ENCODE results near the gene MRPS27.

Gene MRPS27

GRCh38 chr5:72283358-72283757 is 36.7 kb downstream of the MRPS27 start:
- no CpG with 5 or more reads among the region's 2 CpGs for WGBS, 2 donors (ENCODE audit: extremely low coverage in 2 of 2, insufficient read length in 2 of 2, insufficient replicate concordance in 1 of 2)
- Histone ChIP-seq H2AK5ac (ENCODE audit: low read depth, low read length) (no peak overlapping the region), H3K27me3 (ENCODE audit: control insufficient read depth in 3 of 3, insufficient read depth in 3 of 3, low read depth in 1 of 3, low read length in 3 of 3) (no peaks in the 10 kb centered on the region), H2BK12ac (ENCODE audit: low read length) (no peak overlapping the region), H3K14ac (ENCODE audit: low read length) (no peak overlapping the region), H4K8ac (ENCODE audit: low read depth, low read length) (no peak overlapping the region), H3K4me1 (ENCODE audit: control insufficient read depth in 2 of 2, insufficient read depth in 1 of 2, low read depth in 1 of 2, low read length in 2 of 2) (no peaks in the 10 kb centered on the region), H3K18ac (ENCODE audit: low read length) (no peak overlapping the region), H3K9me3 (replicated peaks in 1 of 2; ENCODE audit: control insufficient read depth in 2 of 2, insufficient read depth in 1 of 2, low read depth in 1 of 2, low read length in 2 of 2) (peaks cover 0 to 2% of the 10 kb centered on the region in 2 donors), H3K27ac (replicated peaks; ENCODE audit: low read length) (no peak overlapping the region), H3K36me3 (replicated peaks in 1 of 2; ENCODE audit: control insufficient read depth in 2 of 2, insufficient read depth in 2 of 2, low read length in 2 of 2) (peaks cover 1 to 39% of the 10 kb centered on the region in 2 donors), H2BK120ac (ENCODE audit: low read depth, low read length) (no peak overlapping the region), H3K9ac (ENCODE audit: low read depth, low read length, poor library complexity) (no peak overlapping the region), H3K79me1 (ENCODE audit: low read depth, low read length) (no peaks in the 10 kb centered on the region), H2BK5ac (ENCODE audit: low read length) (no peak overlapping the region), H3K4me3 (ENCODE audit: low read length in 2 of 2) (no peak overlapping the region), H2AFZ (ENCODE audit: low read length) (no peak overlapping the region), H3K23ac (ENCODE audit: low read depth, low read length, poor library complexity) (no peak overlapping the region), H4K91ac (ENCODE audit: low read depth, low read length, poor library complexity) (no peak overlapping the region), H3K4me2 (ENCODE audit: insufficient read depth, low read length, poor library complexity, severe bottlenecking) (no peak overlapping the region), H3K4ac (ENCODE audit: low read length) (no peak overlapping the region), H2BK15ac (ENCODE audit: low read length) (no peak overlapping the region)
- DNase-seq (ENCODE audit: low spot score), result no peak

DNA sequence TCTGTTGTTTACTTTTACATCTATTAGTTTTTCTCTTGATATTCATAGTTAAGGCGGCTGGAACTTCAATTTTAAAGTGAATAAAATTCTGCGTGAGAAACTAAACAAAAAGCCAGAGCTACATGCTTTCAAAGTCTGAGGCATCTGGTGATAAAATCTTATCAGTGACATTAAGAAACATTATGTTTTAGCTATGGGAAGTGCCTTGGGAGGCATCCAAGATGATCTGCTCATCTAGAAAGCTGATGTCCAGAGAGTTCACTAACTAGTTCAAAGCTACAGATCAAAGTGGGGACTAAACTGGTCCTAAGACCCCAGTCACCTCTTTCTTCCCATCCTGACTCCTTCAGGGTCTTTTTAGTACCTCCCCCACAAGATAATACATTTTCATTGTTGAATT is 37.2 kb downstream of the MRPS27 start:
- Histone ChIP-seq H4K8ac (ENCODE audit: low read depth, low read length) (no peak overlapping the region), H3K4ac (ENCODE audit: low read length) (no peak overlapping the region), H3K27ac (replicated peaks; ENCODE audit: low read length) (no peak overlapping the region), H3K9ac (ENCODE audit: low read depth, low read length, poor library complexity) (no peak overlapping the region), H2AFZ (ENCODE audit: low read length) (no peak overlapping the region), H2BK15ac (ENCODE audit: low read length) (no peak overlapping the region), H3K4me1 (ENCODE audit: control insufficient read depth in 2 of 2, insufficient read depth in 1 of 2, low read depth in 1 of 2, low read length in 2 of 2) (no peaks in the 10 kb centered on the region), H3K23ac (ENCODE audit: low read depth, low read length, poor library complexity) (no peak overlapping the region), H3K79me1 (ENCODE audit: low read depth, low read length) (no peaks in the 10 kb centered on the region), H3K14ac (ENCODE audit: low read length) (no peak overlapping the region), H3K9me3 (replicated peaks in 1 of 2; ENCODE audit: control insufficient read depth in 2 of 2, insufficient read depth in 1 of 2, low read depth in 1 of 2, low read length in 2 of 2) (peaks cover 0 to 3% of the 10 kb centered on the region in 2 donors), H3K27me3 (ENCODE audit: control insufficient read depth in 3 of 3, insufficient read depth in 3 of 3, low read depth in 1 of 3, low read length in 3 of 3) (no peaks in the 10 kb centered on the region), H2BK5ac (ENCODE audit: low read length) (no peak overlapping the region), H4K91ac (ENCODE audit: low read depth, low read length, poor library complexity) (no peak overlapping the region), H3K18ac (ENCODE audit: low read length) (no peak overlapping the region), H2BK12ac (ENCODE audit: low read length) (no peak overlapping the region), H3K36me3 (replicated peaks in 1 of 2; ENCODE audit: control insufficient read depth in 2 of 2, insufficient read depth in 2 of 2, low read length in 2 of 2) (peaks cover 1 to 39% of the 10 kb centered on the region in 2 donors), H3K4me3 (ENCODE audit: low read length in 2 of 2) (no peak overlapping the region), H2AK5ac (ENCODE audit: low read depth, low read length) (no peak overlapping the region), H3K4me2 (ENCODE audit: insufficient read depth, low read length, poor library complexity, severe bottlenecking) (no peak overlapping the region), H2BK120ac (ENCODE audit: low read depth, low read length) (no peak overlapping the region)
- WGBS, 2 donors (ENCODE audit: extremely low coverage in 2 of 2, insufficient read length in 2 of 2, insufficient replicate concordance in 1 of 2), result no CpG with 5 or more reads among the region's 2 CpGs
- DNase-seq (ENCODE audit: low spot score), result no peak

DNA sequence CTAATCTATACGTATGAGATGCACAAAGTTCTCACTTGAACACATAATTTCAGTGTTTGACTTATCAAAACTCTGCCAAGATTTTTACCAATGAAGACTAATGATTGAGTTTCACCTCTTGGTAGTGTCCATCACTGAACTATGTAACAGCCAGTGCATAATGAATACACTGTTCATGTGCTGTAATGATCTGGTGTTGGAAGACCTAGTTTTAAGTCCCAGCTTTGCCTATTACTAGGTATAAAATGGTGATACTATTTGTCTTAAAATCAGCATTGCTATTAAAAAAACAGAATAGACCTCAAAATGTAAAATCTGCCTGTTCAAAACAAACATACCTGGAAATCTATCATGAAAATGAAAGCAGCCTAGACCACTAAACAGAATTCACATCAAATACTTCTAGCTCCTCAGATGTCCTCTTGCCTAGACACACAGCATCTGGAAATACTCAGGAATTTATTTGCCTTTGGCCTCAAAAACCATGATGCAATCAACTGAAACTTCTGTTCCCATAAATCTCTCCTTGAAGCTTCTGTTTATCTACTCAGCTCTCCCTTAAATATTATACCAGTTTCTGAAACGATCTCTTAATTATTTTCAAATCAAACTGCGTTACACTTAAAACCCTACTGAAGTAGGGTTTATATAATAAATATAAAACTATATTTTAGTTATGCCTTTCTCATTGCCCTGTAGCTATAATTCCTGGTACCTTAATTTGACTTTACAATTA is 38.1 kb downstream of the MRPS27 start:
- H2AK5ac ChIP-seq (ENCODE audit: low read depth, low read length), result no peak overlapping the region
- WGBS, 2 donors (ENCODE audit: extremely low coverage in 2 of 2, insufficient read length in 2 of 2, insufficient replicate concordance in 1 of 2), result no CpG with 5 or more reads among the region's 3 CpGs
- no peak overlapping the region for H2BK120ac ChIP-seq (ENCODE audit: low read depth, low read length)
- H3K27me3 ChIP-seq (ENCODE audit: control insufficient read depth in 3 of 3, insufficient read depth in 3 of 3, low read depth in 1 of 3, low read length in 3 of 3), result no peaks in the 10 kb centered on the region
- H3K4me2 ChIP-seq (ENCODE audit: insufficient read depth, low read length, poor library complexity, severe bottlenecking), result no peak overlapping the region
- H3K4ac ChIP-seq (ENCODE audit: low read length), result no peak overlapping the region
- H3K36me3 ChIP-seq (replicated peaks in 1 of 2; ENCODE audit: control insufficient read depth in 2 of 2, insufficient read depth in 2 of 2, low read length in 2 of 2), result peaks cover 0 to 33% of the 10 kb centered on the region in 2 donors
- no peak overlapping the region for H3K9ac ChIP-seq (ENCODE audit: low read depth, low read length, poor library complexity)
- H3K14ac ChIP-seq (ENCODE audit: low read length), result no peak overlapping the region
- no peak overlapping the region for H2BK5ac ChIP-seq (ENCODE audit: low read length)
- H2BK12ac ChIP-seq (ENCODE audit: low read length), result no peak overlapping the region
- H4K8ac ChIP-seq (ENCODE audit: low read depth, low read length), result no peak overlapping the region
- no peak overlapping the region for H2BK15ac ChIP-seq (ENCODE audit: low read length)
- H4K91ac ChIP-seq (ENCODE audit: low read depth, low read length, poor library complexity), result no peak overlapping the region
- H2AFZ ChIP-seq (ENCODE audit: low read length), result no peak overlapping the region
- H3K79me1 ChIP-seq (ENCODE audit: low read depth, low read length), result no peaks in the 10 kb centered on the region
- H3K18ac ChIP-seq (ENCODE audit: low read length), result no peak overlapping the region
- no peak overlapping the region for H3K23ac ChIP-seq (ENCODE audit: low read depth, low read length, poor library complexity)
- H3K4me1 ChIP-seq (ENCODE audit: control insufficient read depth in 2 of 2, insufficient read depth in 1 of 2, low read depth in 1 of 2, low read length in 2 of 2), result no peaks in the 10 kb centered on the region
- DNase-seq (ENCODE audit: low spot score), result no peak
- no peak overlapping the region for H3K4me3 ChIP-seq (ENCODE audit: low read length in 2 of 2)
- no peak overlapping the region for H3K27ac ChIP-seq (replicated peaks; ENCODE audit: low read length)
- H3K9me3 ChIP-seq (replicated peaks in 1 of 2; ENCODE audit: control insufficient read depth in 2 of 2, insufficient read depth in 1 of 2, low read depth in 1 of 2, low read length in 2 of 2), result peaks cover 2 to 8% of the 10 kb centered on the region in 2 donors

- Histone ChIP-seq H4K8ac (ENCODE audit: low read depth, low read length) (no peak overlapping the region), H3K27ac (replicated peaks; ENCODE audit: low read length) (no peak overlapping the region), H3K9me3 (replicated peaks in 1 of 2; ENCODE audit: control insufficient read depth in 2 of 2, insufficient read depth in 1 of 2, low read depth in 1 of 2, low read length in 2 of 2) (peaks cover 2 to 10% of the 10 kb centered on the region in 2 donors), H3K36me3 (replicated peaks in 1 of 2; ENCODE audit: control insufficient read depth in 2 of 2, insufficient read depth in 2 of 2, low read length in 2 of 2) (peaks cover 0 to 29% of the 10 kb centered on the region in 2 donors), H3K4me1 (ENCODE audit: control insufficient read depth in 2 of 2, insufficient read depth in 1 of 2, low read depth in 1 of 2, low read length in 2 of 2) (no peaks in the 10 kb centered on the region), H4K91ac (ENCODE audit: low read depth, low read length, poor library complexity) (no peak overlapping the region), H2BK15ac (ENCODE audit: low read length) (no peak overlapping the region), H2AFZ (ENCODE audit: low read length) (no peak overlapping the region), H2AK5ac (ENCODE audit: low read depth, low read length) (no peak overlapping the region), H2BK5ac (ENCODE audit: low read length) (no peak overlapping the region), H3K4me3 (ENCODE audit: low read length in 2 of 2) (no peak overlapping the region), H2BK120ac (ENCODE audit: low read depth, low read length) (no peak overlapping the region), H3K27me3 (ENCODE audit: control insufficient read depth in 3 of 3, insufficient read depth in 3 of 3, low read depth in 1 of 3, low read length in 3 of 3) (no peaks in the 10 kb centered on the region), H3K18ac (ENCODE audit: low read length) (no peak overlapping the region), H3K4me2 (ENCODE audit: insufficient read depth, low read length, poor library complexity, severe bottlenecking) (no peak overlapping the region), H2BK12ac (ENCODE audit: low read length) (no peak overlapping the region), H3K4ac (ENCODE audit: low read length) (no peak overlapping the region), H3K9ac (ENCODE audit: low read depth, low read length, poor library complexity) (no peak overlapping the region), H3K14ac (ENCODE audit: low read length) (no peak overlapping the region), H3K23ac (ENCODE audit: low read depth, low read length, poor library complexity) (no peak overlapping the region), H3K79me1 (ENCODE audit: low read depth, low read length) (no peaks in the 10 kb centered on the region)
- no CpG with 5 or more reads among the region's 1 CpG for WGBS, 2 donors (ENCODE audit: extremely low coverage in 2 of 2, insufficient read length in 2 of 2, insufficient replicate concordance in 1 of 2)
- DNase-seq (ENCODE audit: low spot score), result no peak
These were observed 38.6 kb downstream of the MRPS27 start for GRCh38 chr5:72281430-72281763.
